Measurements from ENCODE around the gene NOX4.

The NOX4 gene

GRCh38 chr11:89279176-89279575 is 212.0 kb downstream of the NOX4 start:
- ChIA-PET CTCF (no interaction called here), POLR2A (no interaction called here)
- no peak for TF ChIP-seq L3MBTL2 (conservative IDR thresholded peaks at IDR 0.05)
- no peak for TF ChIP-seq HDGF (IDR thresholded peaks at IDR 0.05; ENCODE audit: borderline replicate concordance)
- no peak for TF ChIP-seq LEF1 (IDR thresholded peaks at IDR 0.05; ENCODE audit: borderline replicate concordance)
- TF ChIP-seq FOXM1 (IDR thresholded peaks at IDR 0.05; ENCODE audit: borderline replicate concordance) = no peak
- TF ChIP-seq FOXA1 (IDR thresholded peaks at IDR 0.05) = no peak
- TF ChIP-seq ELF4 (IDR thresholded peaks at IDR 0.05) = no peak
- TF ChIP-seq FOXK2 (IDR thresholded peaks at IDR 0.05) = no peak
- no peak for TF ChIP-seq PKNOX1 (IDR thresholded peaks at IDR 0.05)
- TF ChIP-seq NFRKB (IDR thresholded peaks at IDR 0.05) = no peak
- TF ChIP-seq BHLHE40 (IDR thresholded peaks at IDR 0.05; ENCODE audit: borderline replicate concordance) = no peak
- no peak for TF ChIP-seq SP1 (IDR thresholded peaks at IDR 0.05)
- TF ChIP-seq ARNT (IDR thresholded peaks at IDR 0.05) = no peak
- TF ChIP-seq CTBP1 (IDR thresholded peaks at IDR 0.05; ENCODE audit: borderline replicate concordance) = no peak
- TF ChIP-seq ZNF384 (IDR thresholded peaks at IDR 0.05) = no peak
- no peak for TF ChIP-seq TARDBP (IDR thresholded peaks at IDR 0.05)
- no peak for TF ChIP-seq SUZ12 (IDR thresholded peaks at IDR 0.05)
- DNase-seq (ENCODE audit: extremely low spot score) = no peak

- TF ChIP-seq ELF4 (IDR thresholded peaks at IDR 0.05) = no peak
- no peak for TF ChIP-seq SP1 (IDR thresholded peaks at IDR 0.05)
- no peak for TF ChIP-seq FOXA1 (IDR thresholded peaks at IDR 0.05)
- no peak for TF ChIP-seq L3MBTL2 (conservative IDR thresholded peaks at IDR 0.05)
- no peak for TF ChIP-seq FOXK2 (IDR thresholded peaks at IDR 0.05)
- TF ChIP-seq CTBP1 (IDR thresholded peaks at IDR 0.05; ENCODE audit: borderline replicate concordance) = no peak
- no peak for TF ChIP-seq LEF1 (IDR thresholded peaks at IDR 0.05; ENCODE audit: borderline replicate concordance)
- no peak for TF ChIP-seq ARNT (IDR thresholded peaks at IDR 0.05)
- no peak for TF ChIP-seq TARDBP (IDR thresholded peaks at IDR 0.05)
- ChIA-PET CTCF (no interaction called here), POLR2A (no interaction called here)
- DNase-seq (ENCODE audit: extremely low spot score) = no peak
Measured at GRCh38 chr11:89275966-89276365, 215.2 kb downstream of the NOX4 start.
